Stimulated activated CD8-positive, alpha-beta memory T cell treated with anti-CD3 and anti-CD28 coated beads, Interleukin-12 subunit alpha, Interleukin-12 subunit beta, amount 100 ng/mL, for 24 hours (primary cell): ENCODE measurements around the gene TTC19.
"Not testable (repeated sequence)": the region's sequence is repeated elsewhere in the genome, so short reads cannot be mapped to it uniquely, and the experiment has no call there.

Experiments used
- DNase-seq: peaks from one replicate; pipeline ENCODE4 v3.0.0-alpha.2; 2020; ENCODE audit errors: extremely low read depth

TTC19 gene

DNA sequence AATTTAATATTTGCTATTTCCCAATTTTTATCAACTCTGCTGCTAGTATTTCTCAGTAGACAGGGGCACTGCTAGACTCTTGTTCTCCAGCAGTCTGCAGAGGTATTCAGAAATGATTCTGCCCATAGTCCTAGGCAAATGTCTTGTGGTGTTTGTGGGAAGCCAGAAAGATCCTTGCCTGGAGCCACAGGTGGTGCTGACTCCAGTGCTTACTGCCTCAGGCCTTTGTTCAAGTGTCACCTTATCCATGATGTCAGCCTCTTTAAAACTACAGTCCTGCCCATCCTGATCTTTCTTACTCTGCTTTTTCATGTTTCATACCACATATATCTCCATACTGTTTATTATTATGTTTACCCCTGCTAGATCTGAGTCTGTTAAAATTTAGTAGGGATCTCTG, 26.6 kb upstream of the TTC19 start:
- no peak for DNase-seq

DNA sequence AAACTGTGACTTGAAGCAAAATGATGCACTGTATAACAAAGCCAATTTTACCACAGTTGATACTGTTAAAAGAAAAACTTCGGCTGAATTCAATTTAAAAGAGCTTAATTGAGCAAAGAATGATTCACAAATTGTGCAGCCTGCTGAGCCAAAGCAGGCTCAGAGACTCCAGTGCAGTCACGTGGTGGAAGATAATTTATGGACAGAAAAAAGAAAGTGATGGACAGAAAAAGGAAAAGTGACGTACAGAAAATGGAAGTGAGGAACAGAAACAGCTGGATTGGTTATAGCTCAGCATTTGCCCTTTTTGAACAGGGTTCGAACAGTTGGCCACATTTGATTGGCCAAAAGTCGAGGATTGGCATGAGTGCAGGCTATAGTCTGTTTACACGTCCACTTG, 25.8 kb upstream of the TTC19 start:
- DNase-seq = no peak

DNA sequence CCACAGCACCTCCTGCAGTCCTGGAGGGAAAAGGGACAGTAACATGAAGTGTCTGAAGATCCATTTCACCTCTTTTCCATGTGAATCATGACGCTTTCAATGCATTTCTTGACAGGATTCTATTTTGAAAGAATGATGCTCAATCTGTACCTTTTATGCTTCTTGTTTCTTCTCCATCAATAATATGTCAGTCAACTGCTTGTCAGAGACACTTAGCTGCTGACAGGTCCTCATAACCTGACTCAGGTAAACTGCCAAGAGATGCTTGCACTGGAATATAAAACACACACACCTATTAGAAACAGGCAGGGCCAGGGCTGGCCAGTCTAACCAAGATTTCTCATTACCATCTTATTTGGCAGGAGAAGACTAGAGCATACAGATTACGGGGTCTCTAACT, 21.7 kb upstream of the TTC19 start:
- no peak for DNase-seq

DNA sequence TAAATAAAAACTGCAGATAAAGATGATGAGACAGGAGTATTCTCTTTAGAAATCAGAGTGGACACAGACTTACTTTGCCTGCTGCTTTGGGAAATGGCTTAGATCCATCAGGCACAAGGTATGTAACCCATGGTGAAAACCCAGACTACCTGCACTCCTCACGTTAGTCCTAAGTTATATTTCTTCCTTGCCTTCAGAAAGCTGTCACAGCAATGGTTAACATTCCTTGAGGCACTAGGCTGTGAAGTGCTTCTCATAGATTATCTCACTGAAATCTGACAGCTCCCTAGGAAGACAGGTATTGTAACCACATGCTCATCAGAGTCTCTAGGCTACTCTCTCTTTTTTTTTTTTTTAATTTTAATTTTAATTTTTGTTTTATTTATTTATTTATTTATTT, 21.0 kb upstream of the TTC19 start:
- DNase-seq = no peak

DNA sequence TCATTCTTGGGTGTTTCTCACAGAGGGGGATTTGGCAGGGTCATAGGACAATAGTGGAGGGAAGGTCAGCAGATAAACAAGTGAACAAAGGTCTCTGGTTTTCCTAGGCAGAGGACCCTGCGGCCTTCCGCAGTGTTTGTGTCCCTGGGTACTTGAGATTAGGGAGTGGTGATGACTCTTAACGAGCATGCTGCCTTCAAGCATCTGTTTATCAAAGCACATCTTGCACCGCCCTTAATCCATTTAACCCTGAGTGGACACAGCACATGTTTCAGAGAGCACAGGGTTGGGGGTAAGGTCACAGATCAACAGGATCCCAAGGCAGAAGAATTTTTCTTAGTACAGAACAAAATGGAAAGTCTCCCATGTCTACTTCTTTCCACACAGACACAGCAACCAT, 20.6 kb upstream of the TTC19 start:
- DNase-seq = not testable (repeated sequence)

DNA sequence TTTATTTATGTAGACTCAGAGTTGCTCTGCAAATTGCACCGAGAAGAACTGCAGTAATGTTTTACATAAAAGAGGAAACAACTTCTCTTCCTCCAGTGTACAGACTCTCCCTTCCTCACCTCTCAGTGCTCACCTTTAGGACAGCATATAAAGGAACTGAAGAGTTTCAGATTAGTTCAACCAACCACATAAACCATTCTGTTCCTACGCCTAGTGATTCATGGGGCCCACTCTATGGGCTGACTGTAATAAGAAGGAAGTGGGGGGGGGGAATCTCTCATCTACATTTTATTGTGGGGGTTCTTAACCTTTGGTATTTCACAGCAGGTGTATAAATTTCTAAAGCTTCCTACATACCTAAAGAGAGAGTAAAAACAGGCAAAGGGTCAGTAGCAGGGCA, 18.4 kb upstream of the TTC19 start:
- no peak for DNase-seq

DNA sequence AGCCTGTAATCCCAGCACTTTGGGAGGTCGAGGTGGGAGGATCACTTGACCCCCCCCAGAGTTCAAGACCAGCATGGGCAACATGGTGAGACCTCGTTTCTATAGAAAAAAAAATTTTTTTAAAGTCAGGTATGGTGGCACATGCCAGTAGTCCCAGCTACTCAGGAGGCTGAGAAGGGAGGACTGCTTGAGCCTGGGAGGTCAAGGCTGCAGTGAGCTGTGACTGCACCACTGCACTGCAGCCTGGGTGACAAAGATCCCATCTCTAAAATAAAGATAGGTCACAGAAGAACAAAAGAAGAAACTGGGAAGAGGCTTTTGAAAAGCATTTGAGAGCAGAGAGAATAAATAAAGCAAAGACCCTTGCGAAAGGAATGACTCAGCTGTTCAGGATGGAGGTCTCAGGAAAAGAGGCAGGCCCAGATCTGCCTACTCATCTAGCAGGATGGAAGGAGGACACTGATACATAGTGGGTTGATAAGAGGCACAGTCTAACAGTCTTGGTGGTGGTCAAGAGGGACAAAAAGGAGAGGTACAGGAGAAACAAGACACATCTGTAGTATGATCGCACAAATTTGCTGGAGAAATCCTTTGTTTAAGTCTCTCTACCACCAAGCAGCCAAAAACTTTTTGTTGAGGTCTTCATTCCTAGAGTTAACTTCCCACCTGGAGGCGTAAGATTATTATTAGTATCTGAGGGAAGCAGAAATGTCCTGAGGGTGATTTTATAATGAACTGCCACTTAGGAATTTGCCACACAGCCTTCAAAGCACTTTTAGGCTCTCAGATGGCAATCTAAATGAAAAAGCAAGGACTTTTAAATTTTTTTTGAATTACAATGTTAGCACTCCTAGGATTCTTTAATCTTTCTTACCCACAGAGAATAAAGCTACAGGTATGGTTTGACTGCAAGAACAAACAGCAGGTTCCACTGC, 17.7 kb upstream of the TTC19 start:
- DNase-seq = no peak

DNA sequence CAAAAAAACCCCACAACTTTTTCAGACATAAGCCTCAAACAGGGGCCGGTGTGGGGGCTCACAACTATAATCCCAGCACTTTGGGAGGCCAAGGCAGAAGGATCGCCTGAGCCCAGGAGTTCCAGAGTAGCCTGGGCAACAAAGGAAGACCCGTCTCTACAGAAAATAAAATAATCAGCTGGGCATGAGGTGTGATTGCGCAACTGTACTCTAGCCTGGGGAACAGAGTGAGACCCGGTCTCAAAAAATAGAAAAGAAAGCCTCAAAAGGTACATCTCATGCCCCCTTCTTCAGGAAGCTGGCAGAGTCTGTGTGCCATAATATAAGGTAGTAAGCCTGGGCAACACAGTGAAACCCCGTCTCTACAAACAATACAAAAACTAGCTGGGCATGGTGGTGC, 3.3 kb upstream of the TTC19 start:
- no peak for DNase-seq

DNA sequence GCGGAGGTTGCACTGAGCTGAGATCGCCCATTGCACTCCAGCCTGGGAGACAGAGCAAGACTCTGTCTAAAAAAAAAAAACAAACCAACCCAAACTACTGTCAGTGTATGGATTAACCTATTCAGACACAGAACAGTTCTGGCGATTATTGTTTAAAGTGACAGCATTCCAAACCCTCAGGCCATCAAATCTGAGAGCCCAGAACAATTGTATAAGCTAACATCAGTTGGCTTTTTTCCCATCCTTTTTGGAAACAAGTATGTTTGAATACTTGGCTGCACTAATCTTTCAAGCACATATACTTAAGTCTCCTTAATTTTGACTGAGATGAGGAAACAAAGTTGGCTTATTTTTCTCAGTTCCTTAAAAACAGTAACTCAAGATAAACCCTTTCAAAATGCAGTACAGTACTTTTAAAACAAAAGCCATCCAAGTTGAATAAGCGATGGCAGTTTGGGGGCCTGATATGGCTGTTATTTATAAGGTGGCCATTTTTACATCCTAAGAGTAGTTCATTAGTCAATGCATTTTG, 1.5 kb upstream of the TTC19 start:
- DNase-seq = no peak

DNA sequence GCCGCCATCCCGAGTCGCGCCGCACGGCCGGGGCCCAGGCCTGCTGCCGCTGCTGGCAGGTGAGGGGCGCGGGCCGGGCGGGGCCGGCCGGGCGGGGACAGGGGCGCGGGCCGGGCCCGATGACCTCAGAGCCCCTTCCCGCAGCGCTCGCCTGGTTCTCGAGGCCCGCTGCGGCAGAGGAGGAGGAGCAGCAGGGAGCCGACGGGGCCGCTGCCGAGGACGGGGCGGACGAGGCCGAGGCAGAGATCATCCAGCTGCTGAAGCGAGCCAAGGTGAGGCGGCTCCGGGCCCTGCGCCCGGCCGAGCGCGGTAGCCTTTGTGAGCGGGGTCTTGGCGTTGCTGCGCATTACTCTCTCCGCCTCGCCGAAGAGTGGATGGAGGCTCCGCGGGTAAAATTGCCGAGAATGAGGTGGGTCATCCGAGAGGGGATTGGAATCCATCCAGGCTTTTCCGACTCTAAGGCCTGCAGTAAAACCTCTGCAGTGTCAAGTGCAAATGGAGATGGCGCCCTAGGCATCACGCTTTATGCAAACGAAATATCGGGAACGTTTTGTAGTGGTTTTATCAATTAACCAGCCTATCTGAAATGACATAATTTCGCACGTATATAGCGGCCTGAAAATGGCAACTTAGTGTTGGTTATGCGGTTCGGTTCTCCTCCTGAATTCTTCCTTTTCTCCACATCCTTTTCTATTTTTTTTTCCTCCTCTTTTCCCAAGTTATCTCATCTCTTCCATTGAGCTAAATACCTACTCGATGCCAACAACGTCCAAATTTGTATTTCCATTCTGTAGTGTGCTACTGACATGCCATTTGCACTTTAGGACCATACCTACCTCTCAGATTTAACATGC, 577 bp downstream of the TTC19 start:
- DNase-seq = no peak

DNA sequence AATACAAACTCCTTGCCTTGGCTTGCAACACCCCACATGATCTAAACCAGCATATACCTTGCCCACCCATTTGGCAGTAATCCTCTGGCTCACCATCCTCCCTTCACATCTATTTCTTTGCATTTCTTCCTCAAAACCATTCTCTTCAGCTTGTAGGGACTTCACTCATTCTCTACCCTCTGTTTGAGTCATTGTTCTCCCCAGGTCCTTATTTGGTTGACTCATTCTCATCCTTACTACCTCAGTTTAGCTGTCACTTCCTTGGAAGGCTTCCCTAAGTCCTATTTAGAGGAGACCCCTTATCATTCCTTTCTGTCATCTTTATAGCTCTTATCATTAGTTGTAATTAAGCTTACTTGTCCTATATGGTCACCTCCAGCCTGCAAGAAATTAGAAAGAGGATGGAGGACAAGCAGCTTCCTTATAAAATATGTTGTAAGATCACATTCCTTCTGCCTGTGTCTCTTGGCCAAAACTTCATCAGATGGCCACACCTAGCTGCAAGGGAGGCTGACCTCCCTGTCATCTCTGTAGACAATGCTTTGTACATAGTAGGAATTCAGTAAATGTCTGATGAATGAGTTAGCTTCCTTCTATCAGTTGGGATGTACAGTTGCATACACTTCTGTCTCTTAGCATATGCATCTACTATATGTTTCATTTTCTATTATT, 1.7 kb downstream of the TTC19 start:
- DNase-seq = no peak

DNA sequence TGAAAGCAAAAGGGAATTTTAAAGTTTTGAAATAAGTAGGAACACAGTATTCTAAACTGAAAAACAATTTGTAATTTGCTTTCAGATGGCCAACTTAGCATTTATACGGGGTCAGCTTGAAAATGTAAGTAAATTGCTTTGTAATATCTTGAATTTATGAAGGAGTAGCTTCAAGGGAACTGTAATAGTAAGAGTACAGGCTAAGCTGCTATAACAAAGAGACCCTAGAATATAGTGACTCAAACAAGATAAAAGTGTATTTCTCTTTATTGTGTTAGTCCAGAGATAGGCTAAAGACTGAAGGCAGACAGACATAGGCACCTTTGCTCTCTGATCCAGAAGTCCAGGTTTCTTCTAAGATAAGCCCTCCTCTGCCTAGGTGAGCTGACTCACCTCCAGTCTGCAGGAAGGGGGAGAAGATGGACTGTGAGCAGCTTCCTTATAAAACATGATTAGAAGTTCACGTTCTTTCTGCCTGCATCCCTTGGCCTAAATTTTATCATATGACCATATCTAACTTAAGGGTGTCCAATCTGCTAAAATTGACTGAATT, 3.2 kb downstream of the TTC19 start:
- no peak for DNase-seq

DNA sequence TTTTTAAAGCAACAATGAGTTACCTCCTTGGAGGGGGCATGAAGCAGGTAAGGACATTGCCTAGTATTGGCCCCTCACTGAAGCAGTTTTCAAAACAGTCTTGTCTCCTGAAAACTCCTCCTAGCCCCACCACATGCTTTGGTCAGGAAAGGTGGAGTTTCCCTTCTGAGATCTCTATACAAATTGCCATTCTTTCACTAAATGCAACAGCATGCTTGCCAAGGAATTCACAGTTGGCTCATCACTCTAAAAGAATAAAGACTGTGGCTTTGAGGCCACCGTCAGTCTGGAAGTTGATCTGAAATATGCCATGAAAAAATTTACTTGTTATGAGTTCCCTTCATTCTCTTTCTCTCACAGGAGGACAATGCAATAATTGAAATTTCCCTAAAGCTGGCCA, 4.2 kb downstream of the TTC19 start:
- no peak for DNase-seq

DNA sequence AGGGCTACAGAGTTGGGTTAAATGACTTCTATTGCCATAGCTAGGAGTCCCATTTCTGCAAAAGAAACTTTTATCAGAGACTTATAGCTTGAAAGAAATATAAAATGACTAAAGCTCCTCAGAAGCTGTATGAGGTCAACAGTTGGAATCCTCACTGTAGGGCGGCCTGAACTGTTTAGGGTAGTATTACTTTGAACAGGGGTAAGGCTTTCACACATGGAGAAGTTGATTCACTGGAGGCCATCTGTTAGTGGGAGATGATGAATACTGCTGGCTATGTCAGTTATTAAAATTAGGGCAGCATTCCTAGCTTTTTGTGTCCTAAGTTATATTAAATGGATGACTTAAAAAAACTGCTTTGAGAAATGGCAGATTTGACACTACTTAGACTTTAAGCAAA, 6.0 kb downstream of the TTC19 start:
- no peak for DNase-seq

DNA sequence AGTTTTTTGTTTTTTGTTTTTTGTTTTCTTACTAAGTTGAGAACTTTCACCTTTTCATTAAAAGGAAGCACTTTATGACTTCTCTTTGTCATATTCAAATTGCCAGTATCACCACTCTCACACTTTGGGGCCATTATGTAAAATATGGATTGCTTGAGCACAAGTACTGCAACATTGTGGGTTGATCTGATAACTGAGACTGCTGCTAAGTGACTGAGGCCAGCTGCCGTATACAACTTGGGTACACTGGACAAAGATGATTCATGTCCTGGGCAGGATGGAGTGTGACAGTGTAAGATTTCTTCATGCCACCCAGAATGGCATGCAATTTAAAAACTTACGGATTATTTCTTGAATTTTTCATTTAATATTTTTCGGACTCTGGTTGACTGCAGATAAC, 7.8 kb downstream of the TTC19 start:
- no peak for DNase-seq

DNA sequence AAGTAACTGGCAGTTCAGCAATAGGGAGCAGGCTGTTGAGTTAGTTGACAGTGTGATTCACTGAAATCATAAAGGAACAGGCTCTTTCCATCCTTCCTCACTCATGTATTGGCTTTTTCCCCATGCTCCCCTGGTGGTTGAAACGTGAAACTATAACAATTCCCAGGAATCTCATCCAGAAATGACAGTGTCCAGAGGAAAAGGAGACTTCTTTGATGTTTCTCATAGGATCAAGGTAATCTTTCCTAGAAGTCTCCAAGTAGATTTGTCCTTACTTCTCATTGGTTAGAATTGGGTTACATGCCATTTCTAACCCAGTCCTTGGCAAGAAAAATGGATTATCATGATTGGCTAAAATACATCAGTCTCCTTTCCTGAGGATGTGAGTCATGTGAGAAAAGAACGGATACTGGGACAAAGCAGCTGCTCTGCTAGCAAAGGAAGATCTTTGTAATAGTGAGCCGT, 14.4 kb downstream of the TTC19 start:
- DNase-seq = no peak

DNA sequence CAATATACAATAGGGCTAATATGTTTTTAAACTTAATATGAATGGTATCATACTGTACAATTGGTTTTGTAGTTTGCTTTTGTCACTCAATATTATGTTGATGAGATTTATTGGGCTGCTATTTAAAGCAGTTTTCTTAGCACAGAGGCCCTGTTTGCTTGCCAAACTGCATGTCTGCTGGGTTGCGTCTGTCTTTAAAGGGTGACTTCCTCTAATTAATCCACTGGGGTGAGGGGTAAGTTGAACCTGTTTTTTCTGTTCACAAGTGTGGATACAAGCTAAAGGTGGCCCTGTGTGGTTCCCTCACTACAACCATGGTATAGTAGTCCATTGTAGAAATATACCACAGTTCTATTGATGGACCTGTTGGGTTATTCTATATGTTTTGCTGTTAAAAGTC, 19.7 kb downstream of the TTC19 start:
- DNase-seq = no peak

DNA sequence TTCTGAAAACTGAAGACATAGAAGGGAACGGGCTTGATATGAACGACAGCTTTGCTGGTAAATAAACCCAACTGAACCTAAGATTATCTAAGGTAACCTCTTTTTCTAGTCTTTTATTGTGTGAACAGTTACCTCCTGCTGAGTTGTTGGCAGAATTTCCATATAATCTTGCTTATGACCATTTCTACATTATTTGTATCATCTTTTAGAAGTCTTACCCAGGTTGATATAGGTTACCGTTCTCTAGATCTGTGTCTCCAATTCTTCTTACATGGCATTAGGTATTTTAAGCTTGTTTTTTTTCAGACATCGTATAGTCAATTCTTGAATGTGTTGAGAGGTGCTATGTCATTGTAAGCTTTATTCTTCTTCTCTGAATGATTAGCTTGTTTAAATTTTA, 24.3 kb downstream of the TTC19 start:
- no peak for DNase-seq

DNA sequence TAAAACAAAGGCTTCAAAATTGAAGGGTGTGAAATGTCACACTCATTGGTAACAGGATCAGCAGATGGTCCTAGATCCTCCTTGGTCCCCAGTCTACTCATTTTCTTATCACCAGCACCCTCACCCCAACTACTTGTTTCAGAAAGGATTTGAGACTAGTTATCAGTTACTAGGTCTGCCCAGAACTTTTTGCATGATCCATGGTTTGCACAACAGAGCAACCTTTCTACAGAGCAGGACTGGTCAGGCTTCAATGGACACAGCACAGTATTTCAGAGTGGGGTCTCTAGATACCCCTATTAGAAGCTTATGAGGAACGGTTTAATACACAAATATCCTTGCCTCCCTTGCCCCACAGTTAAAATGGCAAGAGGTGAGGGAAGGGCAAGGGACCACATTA, 25.6 kb downstream of the TTC19 start:
- DNase-seq = no peak

DNA sequence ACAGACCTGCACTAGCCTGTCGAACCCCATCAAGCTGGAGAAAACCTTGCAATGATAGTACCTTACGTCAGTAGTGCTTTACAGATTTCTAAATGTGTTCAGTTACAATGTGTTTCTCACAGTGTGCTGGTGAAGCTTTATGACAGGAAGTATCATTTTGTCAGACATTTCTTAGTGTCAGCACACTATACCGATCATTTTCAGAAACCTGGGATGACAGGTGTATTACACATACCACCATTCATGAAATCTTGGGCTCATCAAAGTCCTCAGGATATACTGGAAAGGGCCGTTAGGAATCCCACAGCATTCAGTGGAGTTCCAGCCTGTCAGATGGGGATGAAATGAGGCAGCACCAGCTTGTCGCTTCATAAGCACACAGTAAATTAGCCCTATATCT, 27.3 kb downstream of the TTC19 start:
- no peak for DNase-seq

DNA sequence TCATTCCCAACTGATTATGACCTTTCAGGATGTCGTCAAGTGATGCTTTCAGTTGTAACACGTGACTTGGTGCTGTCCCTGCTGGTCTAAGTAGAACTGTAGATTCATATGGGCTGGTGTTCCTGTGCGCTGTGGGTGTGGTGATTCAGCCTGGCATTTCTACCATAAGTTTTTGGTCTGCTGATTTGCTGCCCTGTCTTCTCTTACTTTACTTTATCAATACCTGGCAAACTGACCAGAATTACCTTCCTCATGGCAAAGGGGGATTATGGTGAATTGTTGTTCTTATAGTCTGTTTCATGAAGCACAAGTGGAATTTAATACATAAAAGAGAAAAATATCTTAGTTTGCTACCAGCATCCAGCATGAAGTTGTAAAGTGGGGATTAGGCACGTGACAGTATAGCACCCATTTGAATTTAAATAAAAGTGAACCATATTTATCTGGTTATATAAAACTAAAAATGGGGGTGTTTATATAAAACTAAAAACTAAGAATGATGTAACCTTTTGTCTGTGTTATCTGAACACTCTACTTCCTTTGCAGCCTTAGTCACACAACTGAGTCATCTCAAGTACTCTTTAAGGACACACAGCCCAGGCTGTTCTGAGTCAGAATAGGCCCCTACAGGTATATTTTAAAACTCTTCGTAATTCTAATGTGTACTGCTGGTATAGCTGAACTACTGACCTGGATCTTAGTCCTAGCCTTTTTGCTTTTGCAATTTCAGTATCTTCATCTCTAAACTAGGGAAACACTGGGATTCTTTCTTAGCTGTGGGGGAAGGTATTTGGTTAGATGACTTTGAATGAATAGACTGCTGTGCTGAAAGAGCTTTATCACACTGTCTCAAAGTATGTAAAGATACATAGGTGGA, 28.3 kb downstream of the TTC19 start:
- peak; percentile 5 for DNase-seq
